ENCODE data around the gene TMEM60. TPM values are rescaled to one million over a fixed set of nuclear protein-coding genes. Genes with fewer than 3 reads are reported as not detected.

The TMEM60 gene, protein sequence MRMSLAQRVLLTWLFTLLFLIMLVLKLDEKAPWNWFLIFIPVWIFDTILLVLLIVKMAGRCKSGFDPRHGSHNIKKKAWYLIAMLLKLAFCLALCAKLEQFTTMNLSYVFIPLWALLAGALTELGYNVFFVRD
- 10 to 100 TPM; 12.4 to 20.5 (median 17.4) TPM for total RNA-seq
- long read RNA-seq, donor 1, transcript TMEM60-201 (2 exons, 1,023 nt) = major isoform, 6 of 6 reads
- long read RNA-seq, donor 1, partial matches to known transcripts = 0 of 6 reads
- long read RNA-seq, donor 1, other reads (novel, unspliced or antisense) = 0 of 6 reads
- long read RNA-seq, donor 2, transcript TMEM60-201 (2 exons, 1,023 nt) = major isoform, 14 of 15 reads
- long read RNA-seq, donor 2, partial matches to known transcripts = 0 of 15 reads
- long read RNA-seq, donor 2, other reads (novel, unspliced or antisense) = 1 of 15 reads

DNA sequence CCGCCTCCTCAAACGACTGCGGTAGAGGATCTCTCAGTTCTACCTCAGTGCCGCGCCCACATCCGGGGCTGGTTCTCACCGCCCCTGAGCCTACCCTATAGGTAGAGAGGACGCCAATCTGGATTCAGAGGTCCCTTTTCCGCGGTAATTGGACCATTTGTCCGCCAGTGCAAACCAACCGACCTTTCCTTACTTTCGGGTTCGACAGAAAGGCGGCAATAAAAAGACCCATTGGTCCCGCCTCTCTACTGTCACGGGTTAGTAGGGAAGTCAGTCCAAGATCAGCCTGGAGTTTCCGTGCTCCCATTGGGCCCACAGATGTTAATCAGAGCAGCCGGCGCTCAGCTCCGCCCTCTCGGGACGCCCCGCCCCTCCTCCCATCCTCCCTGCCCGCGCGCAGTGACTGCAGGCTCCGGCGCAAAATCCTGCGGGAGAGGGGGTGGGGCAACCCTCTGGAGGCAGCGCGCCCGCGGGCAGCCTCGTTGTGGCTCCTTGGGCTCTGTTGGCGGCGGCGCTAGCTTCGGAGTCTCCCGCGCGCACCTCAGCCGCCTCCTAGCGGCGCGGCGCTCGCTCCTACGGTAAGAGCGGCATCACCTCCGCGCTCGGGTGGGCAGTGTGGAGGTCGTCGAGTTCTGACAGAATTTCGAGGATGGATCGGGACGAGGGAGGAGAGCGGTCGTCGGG, at the start of gene TMEM60, which contains the start of gene PHTF2:
TMEM60 (minus strand) TSS at position 41 of the 684 bp plus-strand sequence. CDS start 4,061 bp downstream, outside the sequence.
PHTF2 (plus strand) TSS at position 380 of the 684 bp plus-strand sequence.
- Histone ChIP-seq H3K4me3 (peak within 1 kb of the TSS; percentile 75), H3K9me3 (no peaks in the 10 kb centered on the region), H3K36me3 (ENCODE audit: low read depth) (peaks cover 7% of the 10 kb centered on the region), H3K4me1 (ENCODE audit: low read depth) (peaks cover 35% of the 10 kb centered on the region)
- DNase-seq (peak; percentile 98 to 99 (median 99)), ATAC-seq (peak; percentile 91)
- intact Hi-C loops (cut with DNase I, micrococcal nuclease) = no loop called here
- TF ChIP-seq, protein P1, sequence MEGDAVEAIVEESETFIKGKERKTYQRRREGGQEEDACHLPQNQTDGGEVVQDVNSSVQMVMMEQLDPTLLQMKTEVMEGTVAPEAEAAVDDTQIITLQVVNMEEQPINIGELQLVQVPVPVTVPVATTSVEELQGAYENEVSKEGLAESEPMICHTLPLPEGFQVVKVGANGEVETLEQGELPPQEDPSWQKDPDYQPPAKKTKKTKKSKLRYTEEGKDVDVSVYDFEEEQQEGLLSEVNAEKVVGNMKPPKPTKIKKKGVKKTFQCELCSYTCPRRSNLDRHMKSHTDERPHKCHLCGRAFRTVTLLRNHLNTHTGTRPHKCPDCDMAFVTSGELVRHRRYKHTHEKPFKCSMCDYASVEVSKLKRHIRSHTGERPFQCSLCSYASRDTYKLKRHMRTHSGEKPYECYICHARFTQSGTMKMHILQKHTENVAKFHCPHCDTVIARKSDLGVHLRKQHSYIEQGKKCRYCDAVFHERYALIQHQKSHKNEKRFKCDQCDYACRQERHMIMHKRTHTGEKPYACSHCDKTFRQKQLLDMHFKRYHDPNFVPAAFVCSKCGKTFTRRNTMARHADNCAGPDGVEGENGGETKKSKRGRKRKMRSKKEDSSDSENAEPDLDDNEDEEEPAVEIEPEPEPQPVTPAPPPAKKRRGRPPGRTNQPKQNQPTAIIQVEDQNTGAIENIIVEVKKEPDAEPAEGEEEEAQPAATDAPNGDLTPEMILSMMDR (IDR thresholded peaks at IDR 0.05) = no peak

DNA sequence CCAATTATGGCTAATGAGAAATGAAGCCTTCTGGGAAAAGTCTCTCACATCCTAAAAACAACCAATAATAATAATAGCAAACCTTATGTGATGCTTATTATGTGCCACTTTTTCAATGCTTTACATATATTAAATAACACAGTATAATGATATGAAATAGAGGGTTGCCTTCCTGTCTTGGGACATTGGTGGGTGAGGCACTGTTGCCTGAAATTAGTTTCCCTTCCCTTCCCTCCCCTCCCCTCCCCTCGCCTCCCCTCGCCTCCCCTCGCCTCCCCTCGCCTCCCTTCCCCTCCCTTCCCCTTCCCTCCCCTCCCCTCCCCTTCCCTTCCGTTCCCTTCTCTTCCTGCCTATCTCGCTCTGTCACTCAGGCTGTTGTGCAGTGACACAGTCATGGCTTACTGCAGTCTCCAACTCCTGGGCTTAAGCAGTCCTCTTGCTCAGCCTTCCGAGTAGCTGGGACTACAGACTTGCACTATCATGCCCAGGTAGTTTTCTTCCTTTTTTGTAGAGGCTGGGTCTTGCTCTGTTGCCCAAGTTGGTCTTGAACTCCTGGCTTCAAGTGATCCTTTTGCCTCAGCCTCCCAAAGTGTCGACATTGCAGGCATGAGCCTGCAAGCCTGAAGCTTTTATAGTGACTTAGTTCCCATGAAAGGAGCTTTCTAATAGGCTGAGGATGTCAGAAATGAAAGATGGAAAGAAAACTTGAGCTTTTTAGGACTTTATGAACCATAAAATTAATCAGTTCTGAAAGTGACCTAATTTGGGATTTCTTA, 48.3 kb upstream of the TMEM60 start:
- TF ChIP-seq, protein P1 (IDR thresholded peaks at IDR 0.05) = no peak
- no peak for ATAC-seq
- Histone ChIP-seq H3K9me3 (no peaks in the 10 kb centered on the region), H3K4me1 (ENCODE audit: low read depth) (no peaks in the 10 kb centered on the region), H3K36me3 (ENCODE audit: low read depth) (no peaks in the 10 kb centered on the region), H3K4me3 (no peak overlapping the region)
- DNase-seq = no peak
- intact Hi-C loops (cut with DNase I, micrococcal nuclease) = no loop called here

DNA sequence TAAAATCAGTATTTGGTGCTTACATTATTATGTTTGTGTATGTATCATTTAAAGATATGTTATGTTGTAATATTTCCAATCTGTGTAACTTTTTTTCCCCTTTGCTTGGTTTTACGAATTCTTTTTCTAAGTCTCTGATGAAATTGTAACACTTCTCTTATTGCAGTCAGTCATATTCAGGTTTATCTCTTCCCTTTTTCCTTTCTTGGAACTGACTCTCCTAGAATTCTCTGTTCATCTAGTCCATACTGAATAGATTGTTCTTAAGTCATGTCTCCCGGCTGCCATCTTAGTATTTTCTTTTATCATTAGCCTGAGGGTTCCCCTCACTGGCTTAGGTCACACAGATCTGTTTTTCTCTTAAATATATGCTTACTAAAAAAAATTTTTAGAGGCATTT, 45.0 kb upstream of the TMEM60 start:
- H3K4me3 ChIP-seq = no peak overlapping the region
- no peaks in the 10 kb centered on the region for H3K36me3 ChIP-seq (ENCODE audit: low read depth)
- DNase-seq (no peak), ATAC-seq (no peak)
- H3K4me1 ChIP-seq (ENCODE audit: low read depth) = no peaks in the 10 kb centered on the region
- TF ChIP-seq, protein P1 (IDR thresholded peaks at IDR 0.05) = no peak
- no peaks in the 10 kb centered on the region for H3K9me3 ChIP-seq
- intact Hi-C loops (cut with DNase I, micrococcal nuclease) = no loop called here

DNA sequence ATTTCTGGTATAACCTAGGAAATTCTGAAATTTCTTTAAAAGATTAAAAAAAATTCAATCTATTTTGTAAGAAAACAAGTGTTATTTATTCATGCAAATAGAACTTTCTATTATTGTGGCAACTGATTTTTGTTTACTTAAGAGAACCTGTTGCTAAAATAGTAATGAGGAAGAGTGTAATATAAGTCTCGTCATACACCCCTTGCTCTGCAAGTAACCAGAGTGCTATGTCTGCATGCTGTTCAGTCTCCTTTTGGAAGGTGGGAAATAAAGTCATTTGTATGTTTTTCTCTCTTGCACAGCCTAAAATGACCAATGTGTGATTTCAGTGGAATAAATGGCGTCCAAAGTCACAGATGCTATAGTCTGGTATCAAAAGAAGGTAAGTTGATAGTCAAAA, 41.7 kb upstream of the TMEM60 start:
- Histone ChIP-seq H3K4me3 (no peak overlapping the region), H3K9me3 (no peaks in the 10 kb centered on the region), H3K4me1 (ENCODE audit: low read depth) (no peaks in the 10 kb centered on the region), H3K36me3 (ENCODE audit: low read depth) (no peaks in the 10 kb centered on the region)
- no peak for ATAC-seq
- intact Hi-C loops (cut with DNase I, micrococcal nuclease) = no loop called here
- DNase-seq = no peak
- TF ChIP-seq, protein P1 (IDR thresholded peaks at IDR 0.05) = no peak

DNA sequence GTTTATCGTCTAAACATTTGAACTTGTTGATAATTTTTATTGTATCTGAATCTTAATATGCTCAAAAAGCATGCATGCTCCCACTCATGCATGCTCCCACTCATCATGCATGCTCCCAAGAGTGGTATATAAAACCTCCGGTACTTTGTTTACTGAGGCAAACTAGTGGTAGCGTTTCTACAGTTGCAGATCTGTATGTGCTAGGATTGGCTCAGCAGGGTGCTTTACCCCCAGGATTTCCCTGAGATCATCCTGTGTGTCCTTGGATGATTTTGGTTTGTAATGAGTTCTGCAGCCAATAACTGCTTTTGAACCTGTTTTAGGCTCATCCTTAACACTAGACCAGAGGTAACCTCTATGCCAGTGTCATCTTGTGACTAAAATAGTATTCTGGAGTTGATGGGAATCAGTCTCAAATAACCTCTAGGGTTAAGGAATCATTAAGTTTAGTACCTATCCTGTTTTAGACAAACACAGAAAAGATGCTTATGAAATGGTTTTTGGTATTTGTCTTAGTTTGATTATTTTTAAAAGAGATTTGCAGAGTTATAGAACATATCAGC, 40.8 kb upstream of the TMEM60 start:
- no peak for ATAC-seq
- H3K9me3 ChIP-seq = no peaks in the 10 kb centered on the region
- H3K36me3 ChIP-seq (ENCODE audit: low read depth) = no peaks in the 10 kb centered on the region
- intact Hi-C loops (cut with DNase I, micrococcal nuclease) = no loop called here
- no peak for DNase-seq
- H3K4me1 ChIP-seq (ENCODE audit: low read depth) = no peaks in the 10 kb centered on the region
- no peak overlapping the region for H3K4me3 ChIP-seq
- TF ChIP-seq, protein P1 (IDR thresholded peaks at IDR 0.05) = no peak
